GM12878 (cell line): ENCODE data around the gene CDK11A. TPM values are rescaled to one million over a fixed set of nuclear protein-coding genes. Genes with fewer than 3 reads are reported as not detected.

Source experiments
- ATAC-seq: fragments of 200-7000 bp; cut with Tn5 transposase; 3 replicates; pipeline ENCODE4 v1.9.1; 2020; ENCODE audit warnings: mild to moderate bottlenecking, moderate library complexity
- BruUV-seq: library from RNA; stranded (reverse); fragments of 400-500 nt; replicated peaks from 2 replicates; lab custom pipeline; 2021; lab: Mats Ljungman, UMichigan
- CTCF ChIA-PET: fragments of 300-600 bp; sonication (Branson Sonifier 250); formaldehyde crosslinking; extraction: SDS; loops from one replicate; lab custom pipeline; 2021; ENCODE audit warnings: inconsistent platforms; lab: Yijun Ruan, JAX
- POLR2A ChIA-PET: fragments of 350-600 bp; formaldehyde crosslinking; extraction: SDS; loops from one replicate; lab custom pipeline; 2021; ENCODE audit warnings: inconsistent platforms; lab: Charles Lee
- RAD21 ChIA-PET: fragments of 300-600 bp; sonication (Branson Sonifier 250); formaldehyde crosslinking; loops from one replicate; lab custom pipeline; 2023; ENCODE audit warnings: antibody characterized with exemption; ENCODE audit not compliant: unreplicated experiment; lab: Charles Lee
- SMC1A ChIA-PET: fragments of 300-600 bp; sonication (Branson Sonifier 250); formaldehyde crosslinking; loops from one replicate; lab custom pipeline; 2023; ENCODE audit not compliant: unreplicated experiment, uncharacterized antibody; lab: Charles Lee
- DNase-seq: peaks from one replicate; pipeline ENCODE4 v3.0.0-alpha.2; 2011; ENCODE audit warnings: low read depth, low spot score
- FAIRE-seq: peaks from 3 replicates; lab custom pipeline; 2011; peaks lifted over from hg19 to GRCh38; lab: Jason Lieb, UNC
- H2AFZ ChIP-seq: 2 replicates; pipeline ENCODE4 v1.6.0; 2011; ENCODE audit warnings: low read depth, low read length, control low read depth; ENCODE audit not compliant: control insufficient read depth
- H3K27ac ChIP-seq: 2 replicates; pipeline ENCODE4 v1.5.1; 2011; ENCODE audit warnings: control low read depth; ENCODE audit not compliant: control insufficient read depth, insufficient read depth
- H3K27me3 ChIP-seq, 2 experiments: replicated peaks in 1 of 2; 2 replicates each; pipeline versions ENCODE4 v1.6.0 to v1.6.1; 2011; ENCODE audit warnings: low read length in 1 of 2; ENCODE audit not compliant: control insufficient read depth in 2 of 2, insufficient read depth in 2 of 2
- H3K36me3 ChIP-seq, 2 experiments: 2 replicates each; pipeline ENCODE4 v1.5.1; 2011; ENCODE audit warnings: low read length in 1 of 2; ENCODE audit not compliant: control insufficient read depth in 2 of 2, insufficient read depth in 2 of 2
- H3K4me1 ChIP-seq: 2 replicates; pipeline ENCODE4 v1.6.1; 2011; ENCODE audit warnings: mild to moderate bottlenecking, low read length, moderate library complexity, mixed read lengths; ENCODE audit not compliant: control insufficient read depth, insufficient read depth
- H3K4me2 ChIP-seq: 2 replicates; pipeline ENCODE4 v1.6.0; 2011; ENCODE audit warnings: control low read depth; ENCODE audit not compliant: control insufficient read depth, insufficient read depth
- H3K4me3 ChIP-seq: fragments of 200-600 bp; sonication (generic); 2 replicates; pipeline ENCODE4 v1.5.1; 2016
- H3K79me2 ChIP-seq: 2 replicates; pipeline ENCODE4 v1.6.0; 2011; ENCODE audit warnings: low read length; ENCODE audit not compliant: control insufficient read depth, insufficient read depth
- H3K9ac ChIP-seq: 2 replicates; pipeline ENCODE4 v1.8.0; 2011; ENCODE audit warnings: low read length, control low read depth, mixed read lengths; ENCODE audit not compliant: control insufficient read depth, insufficient read depth
- H3K9me3 ChIP-seq: replicated peaks from 3 replicates; pipeline ENCODE4 v1.5.1; 2011; ENCODE audit warnings: mild to moderate bottlenecking, low read length; ENCODE audit not compliant: control insufficient read depth, insufficient read depth
- H4K20me1 ChIP-seq: 2 replicates; pipeline ENCODE4 v1.6.0; 2011; ENCODE audit not compliant: control insufficient read depth, insufficient read depth
- BACH1 ChIP-seq: fragments of 450-650 bp; IDR thresholded peaks from 2 replicates; pipeline ENCODE4 v1.6.1; 2017; ENCODE audit warnings: mild to moderate bottlenecking, borderline replicate concordance
- HDAC6 ChIP-seq: fragments of 200-600 bp; sonication (generic); IDR thresholded peaks from one replicate; pipeline ENCODE4 v1.8.0; 2017; ENCODE audit warnings: antibody characterized with exemption; ENCODE audit not compliant: unreplicated experiment
- KLF5 ChIP-seq: fragments of 450-650 bp; IDR thresholded peaks from 2 replicates; pipeline ENCODE4 v1.6.1; 2014; ENCODE audit warnings: mild to moderate bottlenecking; ENCODE audit not compliant: partially characterized antibody
- NRF1 ChIP-seq: conservative IDR thresholded peaks from 2 replicates; pipeline ENCODE4 v1.6.1; 2011; ENCODE audit warnings: mild to moderate bottlenecking, low read depth, low read length, improper control_type of control experiment
- POLR2A ChIP-seq: IDR thresholded peaks from 2 replicates; pipeline ENCODE4 v1.6.1; 2011; ENCODE audit warnings: low read depth, mild to moderate bottlenecking, low read length
- POLR2AphosphoS5 ChIP-seq: IDR thresholded peaks from 2 replicates; pipeline ENCODE4 v1.6.1; 2011; ENCODE audit warnings: mild to moderate bottlenecking, low read length, inconsistent platforms
- RBBP5 ChIP-seq: fragments of 200-600 bp; sonication (generic); conservative IDR thresholded peaks from 2 replicates; pipeline ENCODE4 v1.6.1; 2016
- WGBS: methylation state at CpG from one replicate; pipeline ENCODE4 v1.1.6; 2016; ENCODE audit warnings: low lambda C conversion rate; ENCODE audit not compliant: insufficient replicate concordance, insufficient coverage; ENCODE audit errors: missing lambda C conversion rate; 5-methylcytosine and 5-hydroxymethylcytosine counted together
- in situ Hi-C: fragments of 300-500 bp; cut with MboI; formaldehyde crosslinking; loops from 9 replicates; pipeline ENCODE4 v1.14.3; 2018; ENCODE audit warnings: mixed read lengths
- intact Hi-C: fragments of 100-400 bp; cut with micrococcal nuclease; formaldehyde crosslinking; loops from one replicate; pipeline ENCODE4 v1.14.2; 2022; ENCODE audit not compliant: unreplicated experiment
- polyA plus RNA-seq, 11 experiments: library from polyadenylated mRNA; depleted of rRNA in 4 of 11; unstranded in 6 of 11; stranded (reverse) in 5 of 11; fragments of >200 nt; fragmentation: Nextera tagmentation in 4 of 11; fragmentation: Illumina TruSeq in 1 of 11; extraction: Ambion mirVana in 4 of 11; extraction: Trizol in 1 of 11; gene quantifications; 1 replicate in 1 of 11; 2 replicates in 10 of 11; pipeline versions ENCODE4 v1.2.1 to v1.2.3, GENCODE V29; 2011 to 2016; ENCODE audit warnings: inconsistent platforms in 2 of 11, missing spikeins in 2 of 11, low read depth in 1 of 11
- total RNA-seq, 4 experiments: library from RNA; depleted of rRNA in 3 of 4; stranded (reverse); fragments of >200 nt in 3 of 4; fragmentation: Illumina TruSeq in 1 of 4; extraction: Trizol in 1 of 4; gene quantifications; 2 replicates each; pipeline versions ENCODE4 v1.2.1 to v1.2.3, GENCODE V29; 2013 to 2021
- TF ChIP-seq, protein P1 (sequence below): fragments of 450-650 bp; IDR thresholded peaks from 2 replicates; pipeline ENCODE4 v1.6.1; 2016; ENCODE audit warnings: mild to moderate bottlenecking, moderate library complexity, borderline replicate concordance
- TF ChIP-seq, protein P2 (sequence below): fragments of 150-350 bp; IDR thresholded peaks from 2 replicates; pipeline ENCODE4 v1.6.1; 2014; ENCODE audit warnings: mild to moderate bottlenecking, low read depth, low read length

Gene CDK11A
- total and polyA plus RNA-seq, 10 of the 15 experiments (the other 5 are each of a cell fraction or from before 2014, with no cell fraction given): 5.1 to 46.0 (median 25.9) TPM

GRCh38 chr1:1755852-1756251 is 31.7 kb upstream of the CDK11A start (continued):
- TF ChIP-seq, protein P1, sequence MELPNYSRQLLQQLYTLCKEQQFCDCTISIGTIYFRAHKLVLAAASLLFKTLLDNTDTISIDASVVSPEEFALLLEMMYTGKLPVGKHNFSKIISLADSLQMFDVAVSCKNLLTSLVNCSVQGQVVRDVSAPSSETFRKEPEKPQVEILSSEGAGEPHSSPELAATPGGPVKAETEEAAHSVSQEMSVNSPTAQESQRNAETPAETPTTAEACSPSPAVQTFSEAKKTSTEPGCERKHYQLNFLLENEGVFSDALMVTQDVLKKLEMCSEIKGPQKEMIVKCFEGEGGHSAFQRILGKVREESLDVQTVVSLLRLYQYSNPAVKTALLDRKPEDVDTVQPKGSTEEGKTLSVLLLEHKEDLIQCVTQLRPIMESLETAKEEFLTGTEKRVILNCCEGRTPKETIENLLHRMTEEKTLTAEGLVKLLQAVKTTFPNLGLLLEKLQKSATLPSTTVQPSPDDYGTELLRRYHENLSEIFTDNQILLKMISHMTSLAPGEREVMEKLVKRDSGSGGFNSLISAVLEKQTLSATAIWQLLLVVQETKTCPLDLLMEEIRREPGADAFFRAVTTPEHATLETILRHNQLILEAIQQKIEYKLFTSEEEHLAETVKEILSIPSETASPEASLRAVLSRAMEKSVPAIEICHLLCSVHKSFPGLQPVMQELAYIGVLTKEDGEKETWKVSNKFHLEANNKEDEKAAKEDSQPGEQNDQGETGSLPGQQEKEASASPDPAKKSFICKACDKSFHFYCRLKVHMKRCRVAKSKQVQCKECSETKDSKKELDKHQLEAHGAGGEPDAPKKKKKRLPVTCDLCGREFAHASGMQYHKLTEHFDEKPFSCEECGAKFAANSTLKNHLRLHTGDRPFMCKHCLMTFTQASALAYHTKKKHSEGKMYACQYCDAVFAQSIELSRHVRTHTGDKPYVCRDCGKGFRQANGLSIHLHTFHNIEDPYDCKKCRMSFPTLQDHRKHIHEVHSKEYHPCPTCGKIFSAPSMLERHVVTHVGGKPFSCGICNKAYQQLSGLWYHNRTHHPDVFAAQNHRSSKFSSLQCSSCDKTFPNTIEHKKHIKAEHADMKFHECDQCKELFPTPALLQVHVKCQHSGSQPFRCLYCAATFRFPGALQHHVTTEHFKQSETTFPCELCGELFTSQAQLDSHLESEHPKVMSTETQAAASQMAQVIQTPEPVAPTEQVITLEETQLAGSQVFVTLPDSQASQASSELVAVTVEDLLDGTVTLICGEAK: no peak

DNA sequence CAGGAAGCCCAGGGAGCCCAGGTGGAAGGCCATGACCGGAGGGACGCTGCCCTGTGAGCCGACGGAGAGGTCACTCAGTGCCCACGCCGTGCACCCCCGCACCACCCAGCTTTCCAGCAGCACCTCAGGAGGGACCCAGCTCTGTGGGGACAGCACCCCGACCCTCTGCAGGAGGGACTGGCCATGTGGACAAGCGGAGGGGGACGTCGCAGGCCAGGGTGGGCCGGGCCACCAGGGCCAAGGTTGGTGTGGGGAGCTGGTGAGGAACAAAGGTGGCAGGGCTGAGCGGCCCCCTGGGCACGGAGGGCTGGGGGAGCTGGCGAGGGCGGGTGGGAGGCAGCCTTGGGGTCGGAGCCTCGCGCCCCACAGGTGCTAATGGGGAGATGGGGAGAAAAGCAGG is 31.3 kb upstream of the CDK11A start:
- Histone ChIP-seq H3K9me3 (no peaks in the 10 kb centered on the region), H2AFZ (no peak overlapping the region), H3K36me3 (peaks cover 8 to 48% of the 10 kb centered on the region in 2 experiments; a peak in 3 of 4 replicates), H3K9ac (no peak overlapping the region), H3K4me3 (no peak overlapping the region), H3K27me3 (no peaks in the 10 kb centered on the region)
- RAD21 ChIA-PET: no interaction called here
- TF ChIP-seq BACH1 (no peak), POLR2AphosphoS5 (no peak), RBBP5 (no peak), KLF5 (no peak), NRF1 (no peak), POLR2A (0 out of 2 replicates have a peak, but pooled peaks have one; percentile 45), HDAC6 (no peak)
- TF ChIP-seq, protein P2, sequence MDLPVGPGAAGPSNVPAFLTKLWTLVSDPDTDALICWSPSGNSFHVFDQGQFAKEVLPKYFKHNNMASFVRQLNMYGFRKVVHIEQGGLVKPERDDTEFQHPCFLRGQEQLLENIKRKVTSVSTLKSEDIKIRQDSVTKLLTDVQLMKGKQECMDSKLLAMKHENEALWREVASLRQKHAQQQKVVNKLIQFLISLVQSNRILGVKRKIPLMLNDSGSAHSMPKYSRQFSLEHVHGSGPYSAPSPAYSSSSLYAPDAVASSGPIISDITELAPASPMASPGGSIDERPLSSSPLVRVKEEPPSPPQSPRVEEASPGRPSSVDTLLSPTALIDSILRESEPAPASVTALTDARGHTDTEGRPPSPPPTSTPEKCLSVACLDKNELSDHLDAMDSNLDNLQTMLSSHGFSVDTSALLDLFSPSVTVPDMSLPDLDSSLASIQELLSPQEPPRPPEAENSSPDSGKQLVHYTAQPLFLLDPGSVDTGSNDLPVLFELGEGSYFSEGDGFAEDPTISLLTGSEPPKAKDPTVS: no peak
- TF ChIP-seq, all 136 proteins: peak for 1
- BruUV-seq: no TSS peak
- Histone ChIP-seq H3K79me2 (no peaks in the 10 kb centered on the region; the same call in 1 of the 2 replicates), H3K4me2 (no peak overlapping the region), H3K4me1 (no peaks in the 10 kb centered on the region), H4K20me1 (no peaks in the 10 kb centered on the region), H3K27ac (no peak overlapping the region)
- ChIA-PET POLR2A (no interaction called here), SMC1A (no interaction called here), CTCF (interaction anchor here (1.7 kb wide), 1 partner anchor 25 kb away, joined by 5 read pairs; no protein-coding TSS in a partner anchor)
- intact Hi-C loops: no loop called here
- ATAC-seq (no peak), DNase-seq (no peak), FAIRE-seq (no peak)
- 92% methylated on average over 16 of the region's 19 CpGs for WGBS
- in situ Hi-C loops: no loop called here
